Kidney tubule cell (primary cell): ENCODE data around the gene CCDC192.
A peak's percentile ranks its signal among the peaks of the same experiment; 100 is the strongest.

Source experiments
- DNase-seq: peaks from one replicate; pipeline ENCODE4 v3.0.0-alpha.2; 2018; ENCODE audit warnings: low spot score

Gene CCDC192

GRCh38 chr5:127981498-127981897 is 278.3 kb downstream of the CCDC192 start:
- DNase-seq = no peak

- no peak for DNase-seq
Measured at GRCh38 chr5:127985811-127986325, 282.7 kb downstream of the CCDC192 start.

- DNase-seq = no peak
Measured at GRCh38 chr5:127987354-127988145, 284.4 kb downstream of the CCDC192 start.

- DNase-seq = peak; percentile 76
Measured at GRCh38 chr5:127988146-127988760, 285.1 kb downstream of the CCDC192 start.
